Measurements from ENCODE around the gene MAGEA8. TPM values are rescaled to one million over a fixed set of nuclear protein-coding genes. Genes with fewer than 3 reads are reported as not detected.
"Not testable (repeated sequence)": the region's sequence is repeated elsewhere in the genome, so short reads cannot be mapped to it uniquely, and the experiment has no call there.

Gene MAGEA8
- total RNA-seq, 4 donors from 2014 or later, result not detected

DNA sequence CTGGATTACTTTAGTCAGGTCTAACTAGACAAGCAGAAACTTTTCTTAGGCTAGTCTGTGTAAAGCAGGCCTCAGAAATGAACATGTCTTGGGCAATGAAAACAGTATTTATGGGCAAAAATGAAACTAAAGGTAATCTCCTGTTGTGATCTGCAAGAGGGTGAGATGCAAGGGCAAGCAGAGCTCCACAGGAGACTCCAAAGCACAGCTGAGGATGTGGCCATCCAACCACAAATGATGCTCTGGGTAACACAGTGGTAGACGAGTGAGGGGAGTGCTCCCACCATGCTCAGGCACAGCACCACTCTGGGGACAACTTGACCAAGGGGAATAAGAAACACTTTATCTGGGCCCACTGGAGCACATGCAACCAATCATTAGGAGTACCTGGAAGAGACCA is 47.7 kb downstream of the MAGEA8 start:
- intact Hi-C loops (cut with DNase I; ENCODE audit: low total_unique reads); DNase-seq: not testable (repeated sequence)

GRCh38 chrX:149929400-149929799 is 48.4 kb downstream of the MAGEA8 start, which contains the start of gene HSFX4:
TSS of gene HSFX4 (plus strand) at chrX:149929573. CDS start at chrX:149929645, 72 bp downstream.
- H3K36me3 ChIP-seq; H3K9me3 ChIP-seq; H3K4me3 ChIP-seq; H3K27me3 ChIP-seq; DNase-seq; intact Hi-C loops (cut with DNase I; ENCODE audit: low total_unique reads); H3K27ac ChIP-seq; H3K4me1 ChIP-seq: not testable (repeated sequence)

More for the DNA sequence above, 47.7 kb downstream of the MAGEA8 start:
- not testable (repeated sequence) for H3K4me1 ChIP-seq, H3K9me3 ChIP-seq, H3K27me3 ChIP-seq, H3K4me3 ChIP-seq, H3K27ac ChIP-seq, H3K36me3 ChIP-seq

DNA sequence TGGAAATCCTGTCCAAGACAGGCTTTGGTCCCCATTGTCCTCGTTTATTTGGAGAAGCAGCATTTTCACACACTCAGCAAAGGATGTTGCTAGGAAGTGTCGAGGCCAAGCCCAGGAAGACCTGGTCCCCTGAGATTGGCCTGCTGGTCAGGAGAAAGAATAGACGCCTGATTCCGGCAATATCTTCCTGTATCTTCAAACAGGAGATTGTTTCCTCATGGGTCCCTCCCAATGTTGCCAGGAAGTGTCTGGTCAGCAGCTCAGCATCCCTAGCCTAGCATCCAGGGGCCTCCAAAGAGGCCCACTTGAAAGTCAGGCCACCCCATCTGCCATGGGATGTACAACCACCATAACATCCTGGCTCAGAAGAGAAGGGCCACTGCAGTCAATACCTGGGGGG is 50.4 kb downstream of the MAGEA8 start:
- H3K27me3 ChIP-seq; H3K4me1 ChIP-seq; H3K36me3 ChIP-seq; intact Hi-C loops (cut with DNase I; ENCODE audit: low total_unique reads); H3K9me3 ChIP-seq; H3K4me3 ChIP-seq; H3K27ac ChIP-seq; DNase-seq: not testable (repeated sequence)

DNA sequence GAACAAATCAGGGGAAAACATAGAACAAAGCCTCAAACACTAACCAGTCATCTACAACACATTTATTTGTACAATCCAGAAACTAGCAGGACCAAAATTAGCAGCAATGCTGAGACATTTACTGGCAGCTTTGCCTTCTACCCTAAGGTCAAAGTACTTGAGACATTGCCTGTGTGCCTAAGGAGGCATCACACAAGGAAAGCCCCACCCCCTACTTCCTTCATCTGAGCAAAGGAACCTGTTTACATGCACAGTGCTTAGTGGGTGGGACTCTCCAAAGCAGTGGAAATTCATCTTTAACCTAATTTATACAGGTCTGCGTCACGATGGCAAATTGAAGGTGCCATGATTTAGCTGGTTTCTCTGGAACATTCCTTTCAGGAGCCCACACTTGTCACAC is 51.2 kb downstream of the MAGEA8 start:
- intact Hi-C loops (cut with DNase I; ENCODE audit: low total_unique reads); H3K4me1 ChIP-seq; H3K9me3 ChIP-seq; H3K27me3 ChIP-seq; H3K36me3 ChIP-seq; H3K27ac ChIP-seq; DNase-seq; H3K4me3 ChIP-seq: not testable (repeated sequence)

- H3K36me3 ChIP-seq; intact Hi-C loops (cut with DNase I; ENCODE audit: low total_unique reads); DNase-seq; H3K4me3 ChIP-seq; H3K9me3 ChIP-seq; H3K27me3 ChIP-seq; H3K4me1 ChIP-seq; H3K27ac ChIP-seq: not testable (repeated sequence)
Measured at GRCh38 chrX:149932970-149933369, 52.0 kb downstream of the MAGEA8 start.

DNA sequence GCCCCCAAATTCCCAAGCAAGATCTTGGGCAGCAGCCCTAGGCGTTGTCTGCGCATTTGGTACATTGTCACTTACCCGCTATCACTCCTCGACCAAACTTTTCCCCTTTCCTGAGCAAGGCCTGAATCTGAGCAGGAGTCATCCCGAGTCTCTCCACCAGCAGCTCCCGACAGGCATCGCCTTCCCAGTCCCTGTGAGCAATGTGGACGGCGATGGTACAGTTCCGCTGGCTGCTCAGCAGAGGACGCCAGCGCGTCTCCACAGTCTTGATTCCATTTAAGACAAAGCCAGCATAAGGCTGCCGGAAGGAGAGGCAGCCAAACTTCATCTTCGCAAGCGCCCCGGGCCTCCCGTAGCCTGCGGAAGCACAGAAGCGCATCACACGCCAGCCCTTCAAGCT is 52.6 kb downstream of the MAGEA8 start:
- DNase-seq; H3K36me3 ChIP-seq; H3K9me3 ChIP-seq; H3K4me3 ChIP-seq; H3K27ac ChIP-seq; H3K27me3 ChIP-seq; H3K4me1 ChIP-seq; intact Hi-C loops (cut with DNase I; ENCODE audit: low total_unique reads): not testable (repeated sequence)

Other genes starting within 250 kb of the MAGEA8 start
- 10 to 100 TPM in 2 of 4 donors, 1 to 10 TPM in 2; 2.0 to 33.9 (median 16.7) TPM for gene TMEM185A, start 249.4 kb upstream of the MAGEA8 start, total RNA-seq
- not detected for gene MAGEA11, start 169.1 kb upstream of the MAGEA8 start, total RNA-seq
- gene HSFX1, start 107.1 kb upstream of the MAGEA8 start, total RNA-seq, result 1 to 10 TPM in 2 of 4 donors, not detected in 2; 2.4 to 4.0 TPM
- not detected for gene MAGEA9, start 99.3 kb upstream of the MAGEA8 start, total RNA-seq
- gene HSFX4, start 48.4 kb downstream of the MAGEA8 start, total RNA-seq, result not detected
- 10 to 100 TPM in 3 of 4 donors, 1 to 10 TPM in 1; 2.3 to 35.4 (median 13.6) TPM for gene EOLA2, start 57.3 kb downstream of the MAGEA8 start, total RNA-seq